Ishikawa (cell line): Measurements from ENCODE around the gene SULT4A1.

ENCODE experiments used
- CEBPB ChIP-seq: IDR thresholded peaks from 2 replicates; pipeline ENCODE4 v1.6.1; 2012
- CREB1 ChIP-seq: IDR thresholded peaks from 2 replicates; pipeline ENCODE4 v1.6.1; 2012; ENCODE audit warnings: low read depth
- EGR1 ChIP-seq: IDR thresholded peaks from 2 replicates; pipeline ENCODE4 v1.6.1; 2012
- EP300 ChIP-seq: IDR thresholded peaks from 2 replicates; pipeline ENCODE4 v1.6.1; 2012; ENCODE audit warnings: borderline replicate concordance
- FOXM1 ChIP-seq: IDR thresholded peaks from 2 replicates; pipeline ENCODE4 v1.6.1; 2012; ENCODE audit warnings: low read depth, borderline replicate concordance
- MAX ChIP-seq: IDR thresholded peaks from 2 replicates; pipeline ENCODE4 v1.6.1; 2012
- NFIC ChIP-seq: IDR thresholded peaks from 2 replicates; pipeline ENCODE4 v1.6.1; 2012
- RAD21 ChIP-seq: IDR thresholded peaks from 2 replicates; pipeline ENCODE4 v1.6.1; 2012; ENCODE audit warnings: low read depth
- REST ChIP-seq: IDR thresholded peaks from 2 replicates; pipeline ENCODE4 v1.6.1; 2012; ENCODE audit warnings: low read depth, mild to moderate bottlenecking
- TAF1 ChIP-seq: IDR thresholded peaks from 2 replicates; pipeline ENCODE4 v1.6.1; 2012; ENCODE audit warnings: low read depth, mild to moderate bottlenecking
- TCF12 ChIP-seq: IDR thresholded peaks from 2 replicates; pipeline ENCODE4 v1.6.1; 2012; ENCODE audit warnings: low read depth
- TEAD4 ChIP-seq: IDR thresholded peaks from 2 replicates; pipeline ENCODE4 v1.6.1; 2012
- USF1 ChIP-seq: IDR thresholded peaks from 2 replicates; pipeline ENCODE4 v1.6.1; 2012
- YY1 ChIP-seq: IDR thresholded peaks from 2 replicates; pipeline ENCODE4 v1.6.1; 2012; ENCODE audit warnings: low read depth
- ZBTB7A ChIP-seq: IDR thresholded peaks from 2 replicates; pipeline ENCODE4 v1.6.1; 2012; ENCODE audit warnings: low read depth

SULT4A1 gene

GRCh38 chr22:43859621-43860020 is 2.7 kb downstream of the SULT4A1 start:
- TF ChIP-seq RAD21 (no peak), TCF12 (no peak), TEAD4 (no peak), CREB1 (no peak), TAF1 (no peak), NFIC (no peak), CEBPB (no peak)

- TF ChIP-seq USF1, result no peak
Observed at GRCh38 chr22:43859176-43859575, 3.1 kb downstream of the SULT4A1 start.

- TF ChIP-seq TCF12 (no peak), TEAD4 (no peak), YY1 (no peak), USF1 (no peak), ZBTB7A (no peak), MAX (no peak), CEBPB (no peak), TAF1 (no peak), FOXM1 (no peak), EP300 (no peak), REST (no peak), CREB1 (no peak), EGR1 (no peak), NFIC (no peak), RAD21 (no peak)
Observed at GRCh38 chr22:43858156-43858895, 4.0 kb downstream of the SULT4A1 start.

- no peak for TF ChIP-seq RAD21
- no peak for TF ChIP-seq TEAD4
- TF ChIP-seq EP300, result no peak
- TF ChIP-seq ZBTB7A, result no peak
- TF ChIP-seq USF1, result no peak
- no peak for TF ChIP-seq NFIC
- TF ChIP-seq CEBPB, result no peak
- TF ChIP-seq EGR1, result no peak
- TF ChIP-seq TCF12, result no peak
- TF ChIP-seq CREB1, result no peak
- TF ChIP-seq TAF1, result no peak
- TF ChIP-seq MAX, result no peak
- no peak for TF ChIP-seq YY1
- TF ChIP-seq REST, result no peak
- TF ChIP-seq FOXM1, result no peak
Observed at GRCh38 chr22:43857367-43857766, 4.9 kb downstream of the SULT4A1 start.

GRCh38 chr22:43855431-43855830 is 6.9 kb downstream of the SULT4A1 start:
- TF ChIP-seq CEBPB, result no peak

- no peak for TF ChIP-seq NFIC
- TF ChIP-seq ZBTB7A, result no peak
- TF ChIP-seq CEBPB, result no peak
- no peak for TF ChIP-seq RAD21
- TF ChIP-seq USF1, result no peak
- TF ChIP-seq MAX, result no peak
- TF ChIP-seq CREB1, result no peak
- TF ChIP-seq YY1, result no peak
- no peak for TF ChIP-seq EGR1
- no peak for TF ChIP-seq FOXM1
- TF ChIP-seq TEAD4, result no peak
- TF ChIP-seq EP300, result no peak
- TF ChIP-seq TCF12, result no peak
- TF ChIP-seq TAF1, result no peak
- no peak for TF ChIP-seq REST
Observed at GRCh38 chr22:43854786-43855271, 7.5 kb downstream of the SULT4A1 start.
